GM19455 (cell line): Measurements from ENCODE around the gene CRMP1.

Source experiments
- ATAC-seq: cut with Tn5 transposase; IDR thresholded peaks from one replicate; pipeline ENCODE4 v1.9.1; 2021; ENCODE audit not compliant: unreplicated experiment

The CRMP1 gene

DNA sequence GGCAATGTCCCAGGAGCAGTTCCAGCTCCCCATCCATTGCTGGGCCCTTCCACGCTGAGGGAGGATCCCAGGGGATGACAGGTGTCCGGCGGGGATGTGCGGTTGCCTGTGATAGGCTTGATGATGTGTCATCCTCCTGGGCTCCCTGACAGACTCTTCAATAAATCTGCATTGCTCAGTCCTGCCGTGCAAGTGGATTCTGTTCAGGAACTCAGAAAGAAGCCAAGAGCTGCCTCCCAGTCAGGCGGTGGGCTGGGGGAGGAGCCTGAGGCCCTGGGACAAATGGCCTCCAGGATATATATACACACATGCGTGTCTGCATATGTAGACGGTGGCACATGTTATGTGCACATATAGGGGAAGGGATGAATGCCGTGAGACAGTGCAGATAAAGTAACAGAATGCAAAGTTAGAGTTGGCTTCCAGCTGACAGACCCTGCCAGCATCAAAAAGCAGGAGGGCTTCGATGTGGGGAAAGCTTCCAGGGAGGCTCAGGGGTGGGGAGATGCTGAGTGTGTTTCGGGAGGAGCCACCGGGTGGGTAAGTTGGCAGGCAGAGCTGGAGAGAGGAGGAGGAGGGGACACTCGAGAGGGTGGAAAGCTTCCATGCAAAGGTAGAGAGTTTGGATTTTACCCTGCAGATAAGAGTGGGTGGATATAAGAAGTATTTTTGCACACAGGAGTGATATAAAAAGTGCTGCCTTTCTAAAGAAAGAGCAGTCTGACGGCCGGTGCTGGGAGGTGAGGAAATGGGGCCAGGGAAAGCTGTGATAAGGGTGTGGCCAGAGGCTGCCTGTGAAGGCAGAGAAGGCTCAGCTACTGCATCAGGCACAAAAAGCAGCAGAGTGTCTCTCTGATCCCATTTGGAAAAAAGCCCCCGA is 28.5 kb upstream of the CRMP1 start:
- no peak for ATAC-seq

DNA sequence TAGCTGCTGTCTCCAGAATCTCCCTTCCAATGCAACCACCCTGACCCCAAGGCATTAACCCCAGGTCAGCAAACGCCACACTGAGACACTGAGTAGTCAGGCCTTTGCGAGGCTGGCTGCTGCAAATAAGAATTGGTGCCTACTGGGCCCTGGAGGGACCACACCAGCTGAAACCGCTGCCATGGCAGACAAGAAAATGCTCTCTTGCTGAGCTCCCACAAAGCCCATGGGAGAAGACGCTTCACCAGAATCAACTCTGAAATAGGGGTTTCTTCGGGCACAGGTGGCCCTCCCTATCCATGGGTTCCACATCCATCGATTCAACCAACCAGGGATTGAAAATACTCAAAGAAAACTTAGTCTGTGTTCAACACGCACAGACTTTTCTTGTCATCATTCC is 26.7 kb upstream of the CRMP1 start:
- ATAC-seq: no peak

DNA sequence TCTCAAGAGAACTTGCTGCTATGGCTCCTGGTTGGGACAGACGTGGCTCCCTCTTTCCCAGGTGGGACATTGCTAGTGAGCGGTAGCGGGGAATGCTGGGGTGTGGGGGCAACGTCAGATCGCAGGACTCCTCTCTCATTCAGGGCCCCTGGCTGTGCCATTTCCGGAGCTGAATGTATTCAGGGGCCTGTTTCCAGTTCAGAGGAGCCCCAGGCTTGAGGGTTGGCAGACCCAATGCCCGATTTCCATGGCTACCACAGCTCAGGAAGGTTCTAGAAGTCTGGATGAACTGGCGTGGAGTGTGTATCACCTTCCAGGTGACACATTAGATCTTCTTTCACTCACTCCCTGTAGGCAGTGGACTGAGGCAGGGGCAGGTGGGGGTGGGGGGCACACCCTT is 26.2 kb upstream of the CRMP1 start:
- ATAC-seq: no peak

DNA sequence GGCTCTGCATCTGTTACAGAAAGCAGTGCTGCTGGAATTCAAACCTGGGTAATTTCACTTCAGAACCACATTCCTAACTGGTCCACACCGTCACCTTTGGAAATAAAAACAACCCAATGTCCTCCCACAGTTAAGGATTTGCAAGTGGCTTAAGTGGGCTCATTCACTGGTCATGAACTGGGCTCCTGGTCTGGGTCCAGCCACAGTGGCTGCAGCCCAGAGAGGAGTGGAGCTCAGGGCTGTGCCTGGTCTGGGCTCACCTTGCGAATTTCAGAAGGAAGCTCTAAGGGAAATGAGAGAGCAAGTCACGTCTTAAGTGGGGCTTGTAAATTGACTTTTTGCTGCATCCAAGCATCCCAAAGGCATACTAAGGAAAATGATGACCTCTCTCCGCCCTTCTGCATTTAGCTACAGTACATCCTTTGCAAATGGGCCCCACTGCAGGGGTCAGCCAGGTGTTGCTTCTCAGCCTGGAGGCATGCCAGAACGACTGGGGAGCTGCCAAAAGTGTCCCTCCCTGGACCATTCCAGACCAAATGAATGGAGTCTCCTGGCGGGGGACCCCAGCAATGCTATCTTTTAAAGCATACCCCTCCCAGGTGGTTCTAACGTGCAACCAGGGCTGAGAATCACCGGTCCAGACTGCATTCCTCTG is 25.6 kb upstream of the CRMP1 start:
- no peak for ATAC-seq

DNA sequence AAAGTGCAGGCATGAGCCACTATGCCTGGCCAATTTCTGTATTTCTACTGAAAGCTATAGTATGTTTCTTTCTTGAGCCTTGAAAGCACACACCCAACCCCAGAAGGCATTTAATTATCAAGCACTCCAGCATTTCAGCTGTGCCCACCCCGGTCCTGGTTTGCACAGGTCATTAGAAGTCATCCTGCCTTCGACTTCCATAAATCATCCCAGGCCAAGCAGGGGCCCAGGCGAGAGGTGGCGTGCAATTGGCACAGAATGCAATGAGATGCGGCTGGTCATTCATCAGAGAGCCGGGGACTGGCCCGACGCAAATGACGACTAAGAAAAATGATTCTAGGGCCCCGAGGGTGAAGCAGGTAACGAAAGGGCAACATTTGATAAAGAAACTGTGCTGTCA is 24.8 kb upstream of the CRMP1 start:
- no peak for ATAC-seq

DNA sequence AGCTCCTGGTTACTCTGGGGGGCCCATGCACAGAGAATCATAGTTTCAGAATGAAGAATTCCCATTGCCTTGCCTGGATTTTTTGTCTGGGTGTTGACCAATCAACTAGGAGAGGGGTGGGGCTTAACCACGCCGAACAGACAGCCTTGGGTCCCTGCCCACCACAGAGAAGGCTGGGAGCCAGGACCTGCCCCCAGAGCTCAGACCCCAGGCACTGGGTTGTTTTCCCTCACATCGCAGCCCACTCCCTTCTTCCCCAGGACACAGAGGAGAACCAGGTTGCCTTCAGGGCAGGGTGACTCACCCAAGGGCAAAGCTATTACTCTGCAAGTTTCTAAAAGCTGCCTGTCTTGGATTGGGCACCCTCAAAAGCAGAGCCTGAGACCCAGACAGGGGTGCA is 23.3 kb upstream of the CRMP1 start:
- ATAC-seq: no peak

DNA sequence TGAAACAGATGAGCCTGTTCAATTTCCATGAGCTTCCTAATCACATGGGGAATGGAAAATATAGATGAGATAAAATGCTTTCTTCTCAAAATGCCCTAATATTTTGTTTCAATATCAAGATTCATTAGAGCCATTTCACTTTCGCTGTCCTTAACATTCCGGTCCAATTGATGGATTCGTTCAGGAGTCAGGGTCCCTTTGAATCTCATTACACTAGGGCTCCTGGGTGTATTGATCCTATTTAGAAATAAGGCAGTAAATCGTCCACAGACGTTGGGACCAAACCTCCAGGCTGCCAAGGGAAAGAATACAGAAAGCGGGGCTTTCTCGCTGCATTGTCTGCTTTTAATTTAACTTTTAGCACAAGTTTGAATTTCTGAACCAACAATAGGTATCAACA is 20.6 kb upstream of the CRMP1 start:
- ATAC-seq: no peak

DNA sequence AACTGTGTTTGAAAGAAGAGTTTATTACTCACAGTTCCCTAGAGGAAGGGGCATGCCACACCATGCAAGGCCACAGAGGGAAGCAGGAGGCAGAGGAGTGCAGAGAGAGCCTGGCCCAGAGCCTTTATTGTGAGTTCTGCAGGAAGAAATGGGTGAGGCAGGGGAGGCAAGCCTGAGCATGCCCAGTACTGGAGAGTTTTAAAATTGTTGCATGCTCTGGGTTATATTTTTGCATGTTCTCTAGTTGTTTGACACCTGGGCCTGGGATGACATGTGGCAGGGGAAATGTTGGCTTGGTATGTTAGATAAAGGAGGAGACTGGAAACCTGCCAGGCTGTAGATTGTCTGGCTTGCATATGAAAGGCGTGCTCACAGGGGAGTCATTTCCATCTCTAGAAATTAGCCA is 19.7 kb upstream of the CRMP1 start:
- no peak for ATAC-seq

DNA sequence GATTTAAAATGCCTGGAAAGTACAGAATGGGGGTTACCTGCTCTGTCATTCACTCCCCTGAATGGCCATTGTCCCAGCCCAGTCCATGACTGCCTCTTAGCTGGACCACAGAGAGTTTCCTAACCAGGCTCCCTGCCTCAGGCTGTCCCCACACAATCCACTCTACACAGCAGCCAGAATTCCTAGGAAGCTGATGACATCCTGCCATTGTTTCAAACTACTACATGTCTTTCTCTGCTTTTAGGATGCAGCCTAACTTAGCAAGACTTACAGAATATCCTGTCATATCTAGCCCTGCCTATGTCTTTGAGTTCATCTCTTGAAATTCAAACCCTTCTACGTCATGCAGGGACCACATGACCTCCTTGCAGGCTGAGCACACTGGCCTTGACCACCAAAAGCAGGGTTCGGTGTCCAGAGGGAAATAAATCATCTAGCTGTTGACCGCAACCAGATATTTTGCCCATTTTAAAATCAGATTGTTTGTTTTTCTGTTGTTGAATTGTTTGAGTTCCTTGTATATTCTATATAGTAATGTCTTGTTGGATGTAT is 16.1 kb upstream of the CRMP1 start:
- ATAC-seq: no peak

DNA sequence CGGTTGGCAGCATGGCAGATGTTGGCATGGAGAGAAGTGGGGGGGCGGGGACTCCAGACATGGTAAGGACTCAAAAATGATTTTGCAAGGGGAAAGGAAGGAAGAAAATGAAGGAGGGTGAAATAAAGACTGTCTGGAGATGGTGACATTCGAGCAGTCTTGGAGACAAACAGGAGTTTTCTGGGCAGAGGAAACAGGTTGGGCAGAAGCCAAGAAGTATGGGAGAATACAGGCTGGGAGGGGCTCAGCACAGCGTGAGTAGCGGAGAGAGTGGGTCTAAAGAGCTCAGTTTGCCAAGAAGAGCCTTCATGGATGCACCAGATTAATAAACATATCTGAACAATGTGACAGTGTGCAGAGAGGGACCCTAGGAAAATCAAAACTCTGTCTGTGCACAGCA is 13.3 kb upstream of the CRMP1 start:
- ATAC-seq: no peak

DNA sequence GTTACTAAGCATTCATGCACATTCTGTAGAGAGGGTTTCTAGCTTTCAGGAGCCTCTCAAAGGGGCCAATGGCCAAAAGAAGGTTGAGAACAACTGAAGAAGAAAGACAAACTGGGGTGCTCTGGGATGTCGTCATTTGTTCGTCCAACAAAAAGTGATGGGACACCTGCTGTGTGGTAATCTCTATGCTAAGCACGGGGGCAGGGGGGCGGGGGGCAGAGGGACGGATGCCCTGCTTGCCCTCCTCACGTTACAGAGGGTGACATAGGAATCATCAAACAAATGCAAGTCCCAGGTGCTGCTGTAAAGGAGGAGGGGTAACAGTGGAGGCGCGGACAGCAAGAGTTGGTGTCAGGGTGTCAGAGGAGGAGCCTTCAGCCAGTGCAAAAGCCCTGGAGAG is 12.8 kb upstream of the CRMP1 start:
- ATAC-seq: no peak

DNA sequence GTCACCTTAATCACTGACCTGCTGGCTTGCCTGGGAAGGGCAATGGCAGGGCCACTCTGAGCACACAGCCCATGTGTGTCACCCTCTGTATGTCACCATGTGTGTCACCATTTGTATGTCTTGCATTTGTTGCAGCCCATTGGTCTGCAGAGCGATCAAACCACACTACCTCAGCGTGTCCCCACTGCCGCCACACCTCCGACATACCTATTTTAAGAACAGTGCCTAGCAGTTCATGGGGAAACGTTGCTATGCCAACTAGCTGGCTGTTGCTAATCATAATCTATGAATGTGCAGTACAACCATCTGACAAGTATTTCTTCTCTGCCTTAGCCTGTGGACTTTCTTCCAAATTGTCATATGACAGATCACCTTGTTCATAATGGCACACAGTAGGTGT is 8.0 kb upstream of the CRMP1 start:
- no peak for ATAC-seq

DNA sequence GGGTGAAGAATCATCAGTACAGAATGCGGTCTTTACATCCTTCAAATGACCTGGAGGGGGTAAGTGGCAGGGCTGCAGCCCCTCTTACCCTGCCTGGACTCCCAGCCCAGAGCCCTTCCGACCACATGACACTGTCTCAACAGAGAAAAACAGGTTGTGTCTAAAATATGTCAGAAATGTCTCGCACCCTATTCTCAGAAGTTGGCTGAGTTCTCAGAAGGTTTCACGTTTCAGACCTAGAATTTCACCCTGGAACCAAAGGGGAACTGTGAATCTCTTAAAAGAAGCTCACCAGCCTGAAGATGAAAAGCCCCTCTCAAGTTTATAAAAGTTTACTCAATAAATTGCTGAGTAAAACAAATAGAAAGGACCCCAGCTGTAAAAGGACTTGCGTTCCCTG is 7.0 kb upstream of the CRMP1 start:
- no peak for ATAC-seq

DNA sequence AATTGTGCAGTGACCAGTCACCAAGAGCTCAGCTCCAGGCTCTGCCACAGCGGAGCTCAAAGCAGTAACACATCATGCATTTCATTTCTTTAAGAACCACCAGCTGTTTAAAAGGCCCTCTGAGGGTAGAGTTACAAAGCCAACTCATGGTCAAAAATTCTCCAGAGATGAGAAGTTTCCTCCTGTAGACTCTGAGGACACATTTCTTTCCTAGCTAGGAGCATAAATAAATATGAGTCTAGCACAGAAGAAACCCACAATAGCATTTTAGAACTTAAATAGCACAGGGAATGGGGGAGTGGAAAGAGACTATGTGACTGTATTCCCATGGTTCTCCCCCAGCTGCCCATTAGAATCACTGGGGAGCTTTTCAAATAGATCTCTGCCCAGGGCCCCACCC is 6.5 kb upstream of the CRMP1 start:
- no peak for ATAC-seq

DNA sequence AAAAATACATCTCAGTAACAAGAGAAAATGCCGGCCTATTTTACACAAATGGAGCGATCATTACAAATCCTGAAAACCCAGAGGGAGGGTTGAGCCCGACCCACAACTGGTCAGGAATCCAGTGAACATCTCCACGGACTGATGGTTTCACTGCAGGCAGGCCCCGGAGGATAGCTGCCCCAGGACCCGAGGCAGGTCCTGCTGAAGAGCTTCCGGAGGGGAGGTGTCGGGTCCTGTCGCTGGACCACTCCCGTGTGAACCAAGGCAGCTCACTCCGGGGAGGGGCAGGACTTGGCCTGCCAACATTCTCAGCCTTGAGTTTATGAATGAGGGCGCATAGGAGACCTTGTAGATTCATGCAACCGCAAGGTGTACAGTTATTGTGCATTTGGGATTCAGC is 4.8 kb upstream of the CRMP1 start:
- no peak for ATAC-seq

DNA sequence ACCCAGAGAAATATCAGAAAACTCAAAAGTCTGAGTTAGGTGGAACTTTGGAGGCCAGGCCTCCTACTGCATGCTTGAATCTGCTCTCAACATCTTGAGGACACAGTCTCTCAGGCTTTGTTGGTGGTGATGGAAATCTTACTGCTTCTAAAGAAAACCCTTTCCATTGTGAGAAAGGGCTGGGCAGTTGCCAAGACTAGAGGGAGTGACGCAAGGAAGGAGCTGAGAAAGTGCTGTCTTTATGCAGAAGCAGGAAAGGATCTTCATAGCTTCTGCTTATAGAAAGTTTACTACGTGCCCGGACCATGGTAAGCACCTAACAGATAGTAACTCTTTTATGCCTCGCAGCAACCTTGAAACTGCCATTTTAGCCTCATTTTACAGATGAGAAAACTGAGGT is 2.4 kb upstream of the CRMP1 start:
- no peak for ATAC-seq

DNA sequence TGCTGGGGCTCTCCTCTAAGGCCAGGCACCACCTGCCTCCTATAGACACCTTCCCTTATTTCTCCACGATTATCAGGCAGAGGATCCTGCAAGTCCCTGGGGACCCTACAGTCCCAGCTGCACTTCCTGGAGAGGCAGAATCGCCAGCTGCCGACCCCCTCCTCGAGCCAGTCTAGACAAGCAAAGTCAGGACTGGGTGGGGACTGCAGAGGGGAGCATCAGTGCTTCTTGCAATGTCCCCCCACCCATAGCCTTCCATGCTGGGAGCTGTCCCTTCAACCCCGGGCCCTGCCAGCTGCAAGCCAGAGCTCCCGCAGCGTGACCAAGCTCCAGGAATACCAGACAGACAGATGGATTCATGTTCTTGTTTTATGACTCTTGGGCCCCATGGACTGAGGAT is 1.4 kb upstream of the CRMP1 start:
- ATAC-seq: no peak

DNA sequence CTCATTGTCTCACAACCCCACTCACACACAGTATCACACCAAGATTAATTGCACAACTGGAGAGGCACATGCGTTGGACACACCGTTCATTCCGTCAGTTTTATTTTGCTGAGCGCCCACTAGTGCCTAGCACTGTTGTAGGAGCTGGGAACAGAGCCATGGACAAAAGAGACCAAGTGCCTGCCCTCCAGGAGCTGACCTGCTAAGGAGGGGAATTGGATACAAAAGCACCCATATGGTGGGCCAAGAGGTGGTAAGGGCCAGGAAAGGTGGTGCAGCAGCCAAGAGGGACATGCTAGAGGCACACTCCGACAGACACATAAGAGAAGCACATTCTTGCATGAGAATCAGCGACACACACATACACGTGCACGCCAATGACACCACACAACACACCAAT is 705 bp upstream of the CRMP1 start:
- no peak for ATAC-seq

DNA sequence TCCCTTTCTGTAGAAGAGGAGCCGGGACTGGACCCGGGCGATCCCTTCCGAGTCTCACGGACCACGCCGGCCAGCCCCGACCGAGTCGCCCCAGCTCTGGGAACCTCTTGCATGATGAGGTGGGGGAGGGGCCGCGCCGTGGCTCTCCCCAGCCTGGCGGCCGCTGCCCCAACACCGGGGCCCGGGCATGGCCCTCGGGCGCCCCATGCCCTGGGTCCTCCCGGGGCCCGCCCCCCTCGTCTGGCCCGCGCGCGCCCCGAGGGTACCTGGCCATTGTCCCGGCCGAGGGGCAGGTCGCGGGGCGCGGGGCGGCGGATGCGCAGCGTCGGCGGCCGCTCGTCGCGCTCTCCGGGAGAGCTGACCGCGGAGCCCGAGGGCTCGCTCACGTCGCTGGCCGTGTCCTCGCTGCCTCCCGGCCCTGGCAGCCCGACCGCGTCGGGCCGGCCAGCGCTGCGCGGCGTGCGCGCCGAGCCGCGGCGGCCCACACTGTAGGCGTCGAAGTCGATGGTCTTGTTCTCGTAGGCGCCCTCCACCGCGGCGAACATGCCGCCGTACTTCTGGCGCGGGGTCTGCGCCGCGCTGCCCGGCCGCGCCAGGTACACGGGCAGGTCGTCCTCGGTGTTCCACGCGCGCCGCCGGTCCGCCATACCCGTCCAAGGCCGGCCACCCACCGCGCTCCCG is 423 bp downstream of the CRMP1 start:
- no peak for ATAC-seq

DNA sequence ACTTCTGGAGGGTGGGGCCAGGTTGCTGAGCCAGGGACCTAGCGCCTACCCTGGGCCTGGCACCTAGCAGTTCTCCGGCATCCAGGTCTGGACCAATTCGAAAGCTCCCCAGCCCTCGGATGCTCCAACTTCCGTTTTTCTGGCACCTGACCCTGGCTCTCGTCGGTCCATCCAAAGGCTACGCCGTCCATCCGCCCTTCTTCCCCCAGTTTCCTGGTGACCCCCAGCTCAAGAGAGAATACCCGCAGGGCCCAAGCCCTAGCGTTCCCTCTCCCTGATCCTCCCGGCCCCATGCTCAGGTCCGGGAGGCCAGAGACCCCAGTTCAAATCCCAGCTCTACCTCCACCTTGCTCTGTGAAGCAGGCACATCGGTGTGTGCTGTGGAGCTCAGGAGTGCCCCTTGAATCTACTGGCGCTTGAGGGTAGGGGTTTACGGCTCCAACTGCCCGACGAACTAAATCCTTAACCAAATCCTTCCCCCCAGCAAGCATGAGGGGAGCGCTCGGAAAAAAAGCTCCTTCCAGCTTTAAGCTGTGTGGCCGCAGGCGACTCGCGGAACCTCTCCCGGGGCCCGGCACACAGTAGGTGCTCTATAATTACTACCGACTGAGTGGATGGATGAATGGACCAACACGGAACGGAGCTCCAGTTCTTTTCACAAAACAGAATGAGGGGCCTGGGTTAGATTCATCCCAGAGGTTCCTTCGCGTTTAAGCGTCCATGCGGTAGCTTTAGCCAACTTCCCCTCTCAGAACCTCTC is 1.1 kb downstream of the CRMP1 start:
- no peak for ATAC-seq

DNA sequence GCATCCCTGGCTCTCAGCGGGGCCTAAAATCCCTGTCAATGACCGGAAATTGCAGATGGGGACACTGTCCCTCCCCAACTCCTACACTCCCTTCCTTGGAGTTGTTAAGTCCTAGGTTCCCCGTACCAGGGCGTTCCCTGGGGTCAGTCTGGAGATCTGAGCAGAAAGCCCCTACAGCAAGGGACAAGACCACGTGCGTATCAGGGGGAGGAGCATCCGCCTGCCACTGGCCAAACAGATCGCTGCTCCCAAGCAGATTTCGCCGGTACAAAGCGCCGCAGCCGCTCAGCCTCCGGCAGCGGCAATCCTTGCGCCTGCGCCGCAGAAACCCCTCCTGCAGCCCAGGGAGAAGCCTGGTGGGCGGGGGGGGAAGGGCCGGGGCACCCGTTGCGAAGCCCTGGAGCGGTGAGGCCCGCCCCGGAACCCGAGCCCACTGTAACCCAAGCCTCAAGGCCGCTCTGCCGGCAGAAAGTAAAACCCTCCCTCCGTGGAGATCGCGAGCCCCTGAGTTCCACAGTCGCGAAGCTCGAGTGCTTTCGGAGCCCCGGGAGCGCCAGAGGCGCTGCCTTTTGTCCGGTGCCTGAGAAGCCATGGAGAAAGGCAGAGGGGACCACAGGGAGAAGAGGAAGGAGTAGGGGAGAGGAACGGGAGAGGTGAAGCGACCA is 2.7 kb downstream of the CRMP1 start:
- ATAC-seq: no peak
